GM12874 (cell line): Measurements from ENCODE around the gene MAGEC3.

Source experiments
- CTCF ChIP-seq: IDR thresholded peaks from 2 replicates; pipeline ENCODE4 v1.5.1; 2011; ENCODE audit warnings: low read depth, mild to moderate bottlenecking, control low read depth, low read length, moderate library complexity; ENCODE audit not compliant: insufficient read depth

Gene MAGEC3

GRCh38 chrX:141947350-141947749 is 109.2 kb downstream of the MAGEC3 start:
- TF ChIP-seq CTCF: no peak
